Activated T-cell treated with anti-CD3 and anti-CD28 coated beads, Interleukin-2, amount 50 U/mL, for 4 hours (primary cell): ENCODE data around the gene PDZD8. TPM values are rescaled to one million over a fixed set of nuclear protein-coding genes. Genes with fewer than 3 reads are reported as not detected.
"Not testable (repeated sequence)": the region's sequence is repeated elsewhere in the genome, so short reads cannot be mapped to it uniquely, and the experiment has no call there.

Experiments used
- ATAC-seq, 2 donors: fragments of 200-7000 bp; cut with Tn5 transposase; one replicate each; pipeline ENCODE4 v1.10.0; 2021
- DNase-seq: peaks from one replicate; pipeline ENCODE4 v3.0.0-alpha.2; 2020
- H3K27me3 Mint-ChIP-seq: one replicate; pipeline ENCODE4 v1.8.0; 2021; ENCODE audit warnings: low read depth, mixed read lengths
- H3K36me3 Mint-ChIP-seq: one replicate; pipeline ENCODE4 v1.8.0; 2022; ENCODE audit warnings: mixed read lengths; ENCODE audit not compliant: insufficient read depth
- H3K4me1 Mint-ChIP-seq: one replicate; pipeline ENCODE4 v1.8.0; 2021; ENCODE audit warnings: low read depth, mixed read lengths
- H3K4me3 Mint-ChIP-seq: one replicate; pipeline ENCODE4 v1.8.0; 2021; ENCODE audit warnings: mild to moderate bottlenecking, moderate library complexity, mixed read lengths
- H3K9me3 Mint-ChIP-seq: one replicate; pipeline ENCODE4 v1.8.0; 2021; ENCODE audit warnings: mixed read lengths
- total RNA-seq, 3 donors: library from RNA; stranded (reverse); gene quantifications; one replicate each; pipeline ENCODE4 v1.2.1, GENCODE V29; 2021

The PDZD8 gene
- total RNA-seq, 3 donors from 2014 or later = 22.7 to 27.5 (median 25.4) TPM

DNA sequence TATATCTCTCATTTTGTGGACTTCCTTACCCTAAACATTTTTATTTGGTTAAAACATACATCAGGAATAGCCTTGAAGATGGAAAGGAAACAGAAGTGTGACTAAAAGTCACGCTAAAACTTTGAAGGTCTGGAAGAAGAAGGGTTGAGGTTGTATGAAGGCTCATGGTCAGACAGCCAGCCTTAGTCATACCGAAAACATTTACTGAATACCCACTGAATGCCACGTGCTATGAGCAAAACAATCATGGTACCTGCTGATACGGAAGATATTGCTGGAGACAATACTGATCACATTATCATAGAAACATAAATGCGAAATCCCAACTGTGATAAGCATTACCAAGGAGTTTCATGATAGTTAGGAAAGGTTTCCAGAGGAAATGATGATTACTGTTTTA, 64.0 kb downstream of the PDZD8 start:
- peaks cover 16% of the 10 kb centered on the region for H3K4me1 Mint-ChIP-seq
- ATAC-seq (no peak), DNase-seq (no peak)
- H3K27me3 Mint-ChIP-seq = no peaks in the 10 kb centered on the region
- H3K36me3 Mint-ChIP-seq = peaks cover 37% of the 10 kb centered on the region
- H3K4me3 Mint-ChIP-seq = no peak overlapping the region
- no peaks in the 10 kb centered on the region for H3K9me3 Mint-ChIP-seq

DNA sequence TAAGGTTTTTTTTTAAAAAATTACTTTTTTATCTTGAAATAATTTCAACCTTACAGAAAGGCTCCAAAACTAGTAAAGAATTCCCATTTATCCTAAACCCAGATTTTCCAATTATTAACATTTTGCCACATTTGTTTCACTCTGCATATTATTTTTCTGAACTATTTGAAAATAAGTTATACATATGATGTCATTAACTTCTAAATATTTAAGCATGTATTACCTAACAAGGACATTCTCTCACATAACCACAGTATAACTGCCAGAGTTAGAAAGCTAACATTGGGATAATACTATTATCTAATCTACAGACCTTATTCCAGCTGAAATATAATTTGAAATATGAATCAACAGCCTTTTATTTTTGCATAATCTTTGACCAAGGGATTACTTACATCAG, 68.6 kb downstream of the PDZD8 start:
- Mint-ChIP-seq H3K27me3 (no peaks in the 10 kb centered on the region), H3K4me3 (no peak overlapping the region), H3K4me1 (peaks cover 11% of the 10 kb centered on the region), H3K36me3 (peaks cover 39% of the 10 kb centered on the region), H3K9me3 (peaks cover 11% of the 10 kb centered on the region)
- no peak for DNase-seq
- ATAC-seq = no peak

DNA sequence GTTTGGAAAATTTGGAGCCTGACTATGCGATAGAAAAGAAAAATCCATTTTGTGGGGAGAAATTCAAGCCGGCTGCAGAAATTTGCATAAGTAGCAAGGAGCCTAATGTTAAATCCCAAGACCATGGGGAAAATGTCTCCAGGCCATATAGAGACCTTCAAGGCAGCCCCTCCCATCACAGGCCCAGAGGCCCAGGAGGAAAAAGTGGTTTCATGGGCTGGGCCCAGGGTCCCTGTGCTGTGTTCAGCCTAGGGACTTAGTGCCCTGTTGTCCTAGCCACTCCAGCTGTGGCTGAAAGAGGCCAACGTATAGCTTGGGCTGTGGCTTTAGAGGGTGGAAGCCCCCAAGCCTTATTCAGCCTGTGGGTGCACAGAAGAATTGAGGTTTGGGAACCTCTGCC, 71.8 kb downstream of the PDZD8 start:
- not testable (repeated sequence) for DNase-seq, H3K27me3 Mint-ChIP-seq, H3K4me3 Mint-ChIP-seq, ATAC-seq, H3K4me1 Mint-ChIP-seq
- peaks cover 41% of the 10 kb centered on the region for H3K36me3 Mint-ChIP-seq
- peaks cover 23% of the 10 kb centered on the region for H3K9me3 Mint-ChIP-seq

DNA sequence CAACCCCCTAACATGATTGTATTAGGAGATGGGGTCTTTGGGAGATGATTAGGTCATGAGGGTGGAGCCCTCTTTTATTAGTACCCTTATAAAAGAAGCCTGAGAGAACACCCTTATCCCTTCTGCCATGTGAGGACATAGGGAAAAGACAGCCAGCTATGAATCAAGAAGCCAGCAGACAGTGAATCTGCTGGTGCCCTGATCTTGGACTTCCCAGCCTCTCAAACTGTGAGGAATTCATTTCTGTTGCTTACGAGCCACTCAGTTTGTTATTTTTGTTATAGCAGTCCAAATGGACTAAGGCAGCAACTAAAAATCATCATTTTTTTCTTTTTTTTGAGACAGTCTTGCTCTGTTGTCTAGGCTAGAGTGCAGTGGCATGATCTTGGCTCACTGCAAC, 74.6 kb downstream of the PDZD8 start:
- Mint-ChIP-seq H3K36me3 (peaks cover 37% of the 10 kb centered on the region), H3K4me3 (no peak overlapping the region), H3K27me3 (no peaks in the 10 kb centered on the region), H3K4me1 (peaks cover 2% of the 10 kb centered on the region), H3K9me3 (peaks cover 23% of the 10 kb centered on the region)
- no peak for DNase-seq
- no peak for ATAC-seq

DNA sequence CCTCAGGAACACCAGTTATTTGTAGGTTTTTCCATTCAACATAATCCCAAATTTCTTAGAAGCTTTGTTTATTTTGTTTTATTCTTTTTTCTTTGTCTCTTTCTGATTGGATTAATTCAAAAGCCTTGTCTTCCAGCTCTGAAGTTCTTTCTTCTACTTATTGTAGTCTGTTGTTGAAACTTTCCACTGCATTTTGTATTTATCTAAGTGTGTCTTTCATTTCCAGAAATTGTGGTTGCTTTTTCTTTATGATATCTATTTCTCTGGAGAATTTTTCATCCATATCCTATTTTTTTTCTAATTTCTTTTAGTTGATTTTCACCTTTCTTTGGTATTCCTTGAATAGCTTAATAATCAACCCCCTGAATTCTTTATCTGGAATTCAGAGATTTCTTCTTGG, 75.8 kb downstream of the PDZD8 start:
- Mint-ChIP-seq H3K4me1 (peaks cover 2% of the 10 kb centered on the region), H3K9me3 (peaks cover 23% of the 10 kb centered on the region), H3K27me3 (no peaks in the 10 kb centered on the region), H3K36me3 (peaks cover 38% of the 10 kb centered on the region), H3K4me3 (no peak overlapping the region)
- ATAC-seq (no peak), DNase-seq (no peak)

DNA sequence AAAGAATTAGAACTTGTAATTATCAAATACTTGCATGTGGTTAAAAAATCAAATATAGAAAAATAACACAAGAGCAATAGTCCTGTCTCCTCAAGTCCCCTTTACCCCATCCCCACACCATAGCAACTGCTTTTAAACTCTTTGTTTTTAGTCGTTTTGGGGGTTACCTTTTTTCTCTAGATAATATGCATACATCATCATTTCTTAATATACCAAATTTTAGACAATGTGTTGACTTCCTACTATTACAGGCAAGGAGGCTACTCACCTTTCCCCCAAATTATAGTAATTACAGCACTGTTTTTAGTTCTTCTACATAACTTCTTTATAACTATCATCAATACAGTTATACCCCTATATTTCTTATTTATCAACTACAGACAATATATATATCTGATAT, 77.0 kb downstream of the PDZD8 start:
- H3K36me3 Mint-ChIP-seq = peaks cover 30% of the 10 kb centered on the region
- H3K4me1 Mint-ChIP-seq = peaks cover 6% of the 10 kb centered on the region
- H3K27me3 Mint-ChIP-seq = no peaks in the 10 kb centered on the region
- H3K4me3 Mint-ChIP-seq = no peak overlapping the region
- peaks cover 23% of the 10 kb centered on the region for H3K9me3 Mint-ChIP-seq
- ATAC-seq (no peak), DNase-seq (no peak)

DNA sequence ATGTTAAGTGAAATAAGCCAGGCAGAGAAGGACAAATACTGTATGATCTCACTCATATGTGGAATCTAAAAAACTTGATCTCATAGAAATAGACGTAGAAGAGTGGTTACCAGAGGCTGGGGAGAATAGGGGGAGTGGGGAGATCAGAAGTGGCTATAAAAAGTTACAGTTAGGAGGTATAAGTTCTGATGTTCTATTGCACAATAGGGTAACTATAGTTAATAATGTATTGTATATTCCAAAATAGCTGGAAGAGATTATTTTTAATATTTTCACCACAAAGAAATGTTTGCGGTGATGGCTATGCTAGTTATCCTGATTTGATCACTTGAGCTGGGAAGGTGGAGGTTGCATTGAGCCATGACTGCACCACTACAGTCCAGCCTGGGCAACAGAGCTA, 80.5 kb downstream of the PDZD8 start:
- no peak for ATAC-seq
- DNase-seq = no peak
- Mint-ChIP-seq H3K27me3 (no peaks in the 10 kb centered on the region), H3K9me3 (peaks cover 5% of the 10 kb centered on the region), H3K4me1 (peaks cover 6% of the 10 kb centered on the region), H3K4me3 (no peak overlapping the region), H3K36me3 (peaks cover 19% of the 10 kb centered on the region)

DNA sequence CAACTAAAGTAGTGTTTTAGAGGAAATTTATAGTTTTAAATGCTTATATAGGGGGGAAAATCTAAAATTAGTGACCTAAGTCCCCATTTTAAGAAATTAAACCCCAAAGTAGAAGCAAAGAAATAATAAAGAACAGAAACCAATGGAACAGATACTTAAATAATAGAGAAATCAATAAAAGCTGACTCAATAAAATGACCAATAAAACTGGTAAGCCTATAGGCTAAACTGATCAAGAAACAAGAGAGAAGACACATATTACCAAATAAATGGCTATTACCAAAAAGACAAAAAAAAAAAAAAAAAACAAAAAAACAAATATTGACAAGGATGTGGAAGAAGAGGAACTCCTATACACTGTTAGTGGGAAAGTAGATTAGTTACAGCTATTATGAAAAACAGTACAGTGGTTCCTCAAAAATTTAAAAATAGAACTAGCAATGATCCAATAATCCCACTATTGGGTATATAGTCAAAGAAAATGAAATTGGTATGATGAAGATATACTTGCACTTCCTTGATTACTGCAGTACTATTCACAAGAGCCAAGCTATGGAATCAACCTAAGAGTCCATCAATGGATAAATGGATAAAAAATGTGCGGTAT, 81.1 kb downstream of the PDZD8 start:
- H3K27me3 Mint-ChIP-seq = no peaks in the 10 kb centered on the region
- H3K4me3 Mint-ChIP-seq = no peak overlapping the region
- H3K9me3 Mint-ChIP-seq = no peaks in the 10 kb centered on the region
- H3K4me1 Mint-ChIP-seq = peaks cover 6% of the 10 kb centered on the region
- ATAC-seq (no peak), DNase-seq (no peak)
- peaks cover 18% of the 10 kb centered on the region for H3K36me3 Mint-ChIP-seq

DNA sequence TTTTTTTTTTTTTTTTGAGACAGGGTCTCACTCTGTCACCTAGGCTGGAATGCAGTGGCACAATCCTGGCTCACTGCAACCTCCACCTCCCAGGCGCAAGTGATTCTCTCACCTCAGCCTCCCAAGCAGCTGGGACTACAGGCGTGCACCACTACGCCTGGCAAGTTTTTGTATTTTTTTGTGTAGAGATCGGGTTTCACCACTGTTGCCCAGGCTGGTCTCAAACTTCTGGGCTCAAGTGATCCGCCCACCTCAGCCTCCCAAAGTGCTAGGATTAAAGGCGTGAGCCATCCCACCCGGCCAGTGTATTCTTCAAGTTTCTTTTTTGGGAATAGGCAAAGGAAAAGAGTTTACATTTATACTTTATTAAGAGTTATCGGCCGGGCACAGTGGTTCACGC, 84.4 kb downstream of the PDZD8 start:
- not testable (repeated sequence) for H3K4me1 Mint-ChIP-seq, H3K9me3 Mint-ChIP-seq, ATAC-seq, H3K4me3 Mint-ChIP-seq, DNase-seq, H3K27me3 Mint-ChIP-seq
- H3K36me3 Mint-ChIP-seq = peaks cover 17% of the 10 kb centered on the region

DNA sequence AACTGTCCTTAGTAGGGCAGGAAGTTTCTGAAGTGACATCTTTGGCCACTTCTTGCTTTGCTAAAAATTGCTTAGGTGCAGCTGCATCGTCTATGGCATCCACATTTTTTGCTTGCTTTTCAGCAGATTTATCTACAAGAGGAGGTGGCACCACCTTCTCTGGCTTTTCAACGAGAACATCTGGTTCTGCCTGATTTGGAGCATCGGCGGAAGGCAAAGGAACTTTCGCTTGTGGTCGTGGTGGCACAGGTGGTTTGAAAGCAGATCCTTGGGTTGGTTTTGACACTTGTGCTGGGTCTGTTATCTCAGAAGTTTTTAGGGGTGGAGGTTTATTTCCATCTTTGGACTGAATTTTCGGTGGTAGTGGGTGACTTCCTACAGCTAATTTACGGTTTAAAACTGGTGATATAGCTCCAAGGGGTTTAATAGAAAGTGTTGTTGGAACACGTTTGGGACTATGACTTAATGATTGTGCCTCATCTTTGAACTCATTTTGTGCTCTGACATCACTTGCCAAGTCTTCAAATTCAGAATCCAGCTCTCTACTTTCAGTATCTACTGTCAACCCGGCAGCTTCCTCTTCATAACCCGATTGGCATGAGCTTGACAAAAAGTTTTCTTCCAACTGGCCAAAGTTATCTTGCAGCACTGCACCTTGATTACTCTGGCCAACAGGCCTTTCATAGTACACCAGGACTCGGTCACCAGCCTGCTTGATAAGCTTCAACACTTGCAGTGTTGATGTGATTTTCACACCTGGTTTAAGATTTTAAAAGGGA, 90.3 kb downstream of the PDZD8 start:
- Mint-ChIP-seq H3K4me3 (no peak overlapping the region), H3K4me1 (no peaks in the 10 kb centered on the region), H3K36me3 (peaks cover 18% of the 10 kb centered on the region), H3K9me3 (no peaks in the 10 kb centered on the region), H3K27me3 (no peaks in the 10 kb centered on the region)
- DNase-seq = no peak
- no peak for ATAC-seq

DNA sequence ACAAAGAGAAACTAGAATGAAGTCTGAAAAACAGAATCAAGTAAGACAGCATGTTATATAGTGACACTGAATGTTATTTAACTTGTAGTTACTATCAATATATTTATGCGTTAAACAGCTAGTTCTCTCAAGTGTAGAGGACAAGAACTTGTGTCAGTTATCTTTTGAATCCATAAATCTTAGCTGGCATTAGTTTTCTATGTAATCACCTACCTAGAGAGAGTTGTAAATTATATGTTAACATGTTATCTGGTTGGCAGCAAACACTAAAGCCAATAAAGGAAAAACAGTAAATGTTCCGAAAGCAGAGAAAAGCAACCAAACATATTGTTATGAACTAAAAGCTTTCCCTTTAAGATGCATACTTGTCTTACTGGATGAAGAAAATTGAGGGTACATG, 97.6 kb downstream of the PDZD8 start:
- Mint-ChIP-seq H3K9me3 (no peaks in the 10 kb centered on the region), H3K4me1 (no peaks in the 10 kb centered on the region), H3K36me3 (peaks cover 1% of the 10 kb centered on the region), H3K27me3 (no peaks in the 10 kb centered on the region), H3K4me3 (no peak overlapping the region)
- DNase-seq (no peak), ATAC-seq (no peak)

DNA sequence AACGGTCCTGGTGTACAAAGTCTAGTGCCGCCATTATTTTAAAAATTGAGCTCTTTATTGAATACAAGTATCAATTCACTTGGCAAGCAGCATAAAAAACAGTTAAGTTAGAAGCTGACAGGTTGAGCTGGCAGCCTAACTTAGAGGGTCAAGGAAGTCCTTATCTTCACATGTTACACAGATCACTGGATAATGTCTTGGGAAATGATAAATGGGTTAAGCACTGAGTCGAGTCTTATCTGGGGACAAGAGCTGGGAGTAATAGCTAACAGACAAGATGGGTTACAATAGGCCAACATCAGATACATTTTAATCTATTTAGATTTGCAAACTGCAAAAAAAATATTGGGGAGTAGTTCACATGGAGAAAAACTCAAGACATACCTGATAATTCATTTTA, 100.1 kb downstream of the PDZD8 start:
- H3K4me3 Mint-ChIP-seq = no peak overlapping the region
- ATAC-seq (no peak), DNase-seq (no peak)
- H3K4me1 Mint-ChIP-seq = no peaks in the 10 kb centered on the region
- no peaks in the 10 kb centered on the region for H3K9me3 Mint-ChIP-seq
- H3K27me3 Mint-ChIP-seq = no peaks in the 10 kb centered on the region
- no peaks in the 10 kb centered on the region for H3K36me3 Mint-ChIP-seq

DNA sequence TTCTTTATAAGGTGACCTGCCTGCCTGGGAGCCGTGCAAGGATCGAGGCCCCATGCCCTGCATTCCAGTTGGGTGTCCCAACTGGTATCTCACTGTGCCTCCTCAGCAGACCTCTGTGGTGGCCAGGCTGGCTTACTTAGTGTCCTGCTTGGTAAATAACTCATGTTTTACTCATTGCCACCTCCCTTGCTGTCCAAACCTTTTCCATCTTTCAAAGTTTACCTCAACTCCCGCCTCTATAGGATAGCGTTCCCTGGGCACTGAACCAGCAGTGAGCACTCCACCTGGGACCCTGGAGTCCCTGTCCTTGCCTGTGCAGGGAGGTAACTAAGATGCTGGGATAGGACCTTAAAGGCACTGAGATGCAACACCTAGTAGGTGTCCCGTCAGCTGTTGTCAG, 100.7 kb downstream of the PDZD8 start:
- no peak overlapping the region for H3K4me3 Mint-ChIP-seq
- no peaks in the 10 kb centered on the region for H3K36me3 Mint-ChIP-seq
- no peaks in the 10 kb centered on the region for H3K4me1 Mint-ChIP-seq
- no peak for DNase-seq
- H3K27me3 Mint-ChIP-seq = no peaks in the 10 kb centered on the region
- no peaks in the 10 kb centered on the region for H3K9me3 Mint-ChIP-seq
- no peak for ATAC-seq

DNA sequence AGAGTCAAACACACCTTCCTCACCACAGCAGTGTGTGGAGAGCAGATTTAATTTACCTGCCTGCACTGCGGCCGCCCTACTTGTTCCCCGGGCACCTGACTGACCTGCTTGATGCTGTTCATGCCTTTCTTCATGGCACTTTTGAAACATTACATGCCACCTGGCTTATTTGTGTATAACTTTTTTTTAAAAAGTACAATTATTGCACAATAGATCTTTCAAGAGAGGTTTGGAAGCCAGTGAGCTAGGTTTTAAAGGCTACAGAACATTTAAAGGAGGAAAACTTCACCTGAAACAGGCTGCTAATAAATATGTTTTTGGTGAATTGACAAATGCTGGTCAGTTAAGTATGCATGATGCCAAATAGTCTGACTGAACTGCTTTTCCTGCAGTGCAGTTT, 101.3 kb downstream of the PDZD8 start:
- Mint-ChIP-seq H3K9me3 (no peaks in the 10 kb centered on the region), H3K36me3 (no peaks in the 10 kb centered on the region), H3K4me3 (no peak overlapping the region), H3K4me1 (no peaks in the 10 kb centered on the region), H3K27me3 (no peaks in the 10 kb centered on the region)
- DNase-seq (no peak), ATAC-seq (no peak)
